Measurements from ENCODE around the gene NEDD8. TPM values are rescaled to one million over a fixed set of nuclear protein-coding genes. Genes with fewer than 3 reads are reported as not detected.
"Not testable (repeated sequence)": the region's sequence is repeated elsewhere in the genome, so short reads cannot be mapped to it uniquely, and the experiment has no call there.

NEDD8 gene
- total RNA-seq, 2 donors from 2014 or later, result 196 to 199 TPM

DNA sequence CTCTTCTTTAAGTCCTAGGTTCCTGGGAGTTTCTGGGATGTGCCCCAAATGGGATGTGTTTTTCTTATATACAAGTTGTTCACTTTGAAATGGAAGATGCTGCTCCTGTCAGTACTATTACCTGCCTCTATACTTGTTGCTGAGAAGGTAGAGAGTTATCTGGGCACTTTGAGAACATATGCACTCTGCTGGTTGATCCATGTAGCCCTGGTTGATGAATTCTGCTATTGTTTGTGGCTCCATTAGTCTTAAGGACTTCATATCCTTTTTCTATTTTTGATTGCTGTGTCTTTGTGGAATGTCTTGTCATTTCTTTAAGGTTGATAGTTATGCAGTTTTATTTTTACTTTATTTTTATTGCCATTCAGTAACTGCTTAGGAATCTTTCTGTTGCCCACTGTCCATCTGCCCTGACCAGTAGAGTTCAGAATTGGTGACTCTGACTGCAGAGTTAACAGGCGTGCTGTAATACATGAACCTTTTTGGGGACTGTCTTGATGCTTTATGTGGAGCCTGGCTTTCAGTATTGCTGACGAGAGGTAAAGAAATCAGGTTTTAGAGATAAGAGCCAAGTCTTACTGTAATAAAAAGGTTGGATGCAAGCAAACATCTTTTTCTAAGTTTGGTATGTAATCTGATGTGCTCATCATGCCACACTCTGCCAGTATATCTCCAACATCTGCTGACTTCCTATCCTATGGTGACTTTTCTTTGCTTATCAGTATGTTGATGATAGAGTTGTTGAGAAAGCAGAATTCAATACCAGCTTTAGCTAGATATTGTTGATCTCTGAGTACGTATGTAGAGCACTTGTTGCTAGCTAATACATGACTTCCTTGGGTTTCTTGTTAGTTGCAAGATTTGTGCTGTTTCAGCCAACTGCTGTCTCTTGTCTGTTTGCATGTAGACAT lies 2.2 kb upstream of the NEDD8 start:
- peaks cover 47 to 64% of the 10 kb centered on the region in 2 donors for H3K4me1 Mint-ChIP-seq (ENCODE audit: low read depth in 2 of 2)
- DNase-seq (ENCODE audit: low spot score), result no peak
- no peak for ATAC-seq
- peak overlapping the region; percentile 91 for H3K4me3 Mint-ChIP-seq
- H3K36me3 Mint-ChIP-seq, result peaks cover 36% of the 10 kb centered on the region
- no peaks in the 10 kb centered on the region for H3K9me3 Mint-ChIP-seq
- peak overlapping the region; percentile 68 to 95 for H3K27ac Mint-ChIP-seq
- H3K27me3 Mint-ChIP-seq, result no peaks in the 10 kb centered on the region

DNA sequence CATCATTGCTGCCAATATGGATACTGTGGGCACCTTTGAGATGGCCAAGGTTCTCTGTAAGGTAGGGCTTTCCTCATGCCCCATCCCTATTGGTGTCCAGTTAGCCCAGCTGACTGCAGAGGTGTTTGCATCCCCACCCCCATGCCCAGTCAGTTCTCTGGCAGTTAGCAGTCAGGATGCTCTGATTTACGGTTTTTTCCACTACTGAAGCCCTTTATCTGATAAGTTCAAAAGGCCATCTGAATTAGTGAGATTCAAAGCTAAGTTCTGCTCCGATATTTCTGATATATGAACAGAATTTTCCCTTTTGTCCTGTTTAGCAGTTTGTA lies 1.3 kb upstream of the NEDD8 start:
- ATAC-seq, result no peak
- peaks cover 44 to 56% of the 10 kb centered on the region in 2 donors for H3K4me1 Mint-ChIP-seq (ENCODE audit: low read depth in 2 of 2)
- no peaks in the 10 kb centered on the region for H3K27me3 Mint-ChIP-seq
- H3K9me3 Mint-ChIP-seq, result no peaks in the 10 kb centered on the region
- H3K4me3 Mint-ChIP-seq, result peak overlapping the region; percentile 91
- DNase-seq (ENCODE audit: low spot score), result no peak
- peaks cover 28% of the 10 kb centered on the region for H3K36me3 Mint-ChIP-seq
- H3K27ac Mint-ChIP-seq, result peak overlapping the region; percentile 68 to 95

DNA sequence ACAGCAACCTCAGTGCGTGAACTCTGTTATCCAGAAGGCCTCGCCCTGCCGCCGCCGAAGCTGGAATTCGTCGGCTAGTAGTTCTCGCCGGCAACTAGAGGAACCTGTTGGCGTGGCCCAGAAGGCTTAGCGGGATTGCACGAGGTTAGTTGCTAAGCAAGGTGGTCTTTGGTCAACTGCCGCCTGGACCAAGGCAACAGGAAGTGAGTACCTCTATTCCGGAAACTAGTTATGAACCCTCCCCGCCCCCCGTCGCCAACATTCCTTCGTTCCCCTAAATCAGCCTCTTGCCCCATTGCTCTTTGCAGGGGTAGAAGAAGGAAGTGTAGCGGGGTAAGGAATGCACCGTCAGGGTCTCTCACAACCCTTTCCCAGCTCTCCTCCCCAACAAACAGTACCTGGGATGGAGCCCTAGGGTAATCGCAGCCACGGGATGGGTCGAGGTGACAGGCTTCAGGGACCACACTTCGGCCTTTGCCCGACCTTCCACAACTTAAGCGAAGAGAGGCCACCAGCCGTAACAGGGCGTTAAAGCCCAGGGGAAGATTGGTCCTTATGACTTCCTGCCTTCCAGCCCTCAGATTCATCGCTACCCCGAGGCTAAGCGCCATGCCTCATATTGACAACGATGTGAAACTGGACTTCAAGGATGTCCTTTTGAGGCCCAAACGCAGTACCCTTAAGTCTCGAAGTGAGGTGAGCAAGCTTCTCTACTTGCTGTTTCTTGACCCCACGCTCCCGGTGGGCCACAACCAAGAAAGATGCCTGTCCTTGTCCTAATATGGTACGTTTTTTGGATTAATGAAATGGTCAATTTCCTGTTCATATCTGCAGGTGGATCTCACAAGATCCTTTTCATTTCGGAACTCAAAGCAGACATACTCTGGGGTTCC lies 724 bp upstream of the NEDD8 start, which contains the start of gene GMPR2:
Gene GMPR2 (plus strand): TSS at position 285 of the 893 bp plus-strand sequence. CDS start 325 bp downstream, at position 610.
- no peak for DNase-seq (ENCODE audit: low spot score)
- ATAC-seq, result peak; percentile 69 to 77
- Mint-ChIP-seq H3K36me3 (peaks cover 25% of the 10 kb centered on the region), H3K4me3 (peak within 1 kb of the TSS; percentile 91), H3K27me3 (no peaks in the 10 kb centered on the region), H3K4me1 (ENCODE audit: low read depth in 2 of 2) (peaks cover 39 to 53% of the 10 kb centered on the region in 2 donors), H3K27ac (peak within 1 kb of the TSS; percentile 68 to 95), H3K9me3 (no peaks in the 10 kb centered on the region)

DNA sequence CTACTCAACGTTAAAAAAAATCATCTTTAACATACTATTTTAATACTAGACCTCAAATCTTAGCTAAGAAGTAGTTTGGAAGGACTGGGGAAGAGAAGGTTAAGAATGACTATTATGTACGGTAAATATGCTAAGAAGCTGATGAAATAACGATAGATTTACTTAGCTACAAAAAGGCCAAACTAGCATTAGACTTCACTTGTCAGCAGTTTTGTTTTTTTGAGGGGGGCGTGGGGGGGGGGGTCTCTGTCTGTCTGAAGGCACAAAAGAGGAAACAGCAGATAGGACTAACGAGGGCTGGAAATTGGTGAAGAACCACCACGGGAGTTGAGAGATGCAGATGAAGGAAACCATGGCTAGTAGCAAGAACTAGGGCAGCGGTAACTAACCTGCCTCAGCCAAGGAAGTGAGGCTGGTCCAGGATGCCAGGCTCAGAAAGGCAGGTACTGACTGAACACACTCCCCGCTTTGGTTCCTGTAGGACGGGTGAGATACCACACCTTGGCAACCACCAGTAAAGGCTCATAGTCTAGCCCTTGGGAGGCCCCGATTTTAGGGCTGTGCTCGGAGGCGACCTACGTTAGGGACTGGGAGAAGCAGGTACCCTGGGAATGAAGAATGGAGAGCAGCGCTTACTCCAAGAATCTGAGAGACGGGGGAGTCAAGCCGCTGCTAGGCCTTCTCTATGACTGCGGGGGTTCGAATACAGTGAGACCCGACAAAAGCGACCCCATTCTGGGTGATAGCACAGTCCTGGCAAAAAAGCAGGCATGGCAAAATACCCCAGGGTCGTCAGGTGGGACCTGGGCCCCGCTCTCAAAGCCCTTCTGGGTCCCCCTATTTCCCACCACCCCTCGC lies 675 bp downstream of the NEDD8 start:
- peaks cover 20% of the 10 kb centered on the region for H3K36me3 Mint-ChIP-seq
- H3K27me3 Mint-ChIP-seq, result no peaks in the 10 kb centered on the region
- ATAC-seq (peak in 1 of 2 donors; percentile 37), DNase-seq (ENCODE audit: low spot score) (no peak)
- H3K9me3 Mint-ChIP-seq, result no peaks in the 10 kb centered on the region
- H3K4me3 Mint-ChIP-seq, result peak overlapping the region; percentile 91
- peak overlapping the region; percentile 68 to 95 for H3K27ac Mint-ChIP-seq
- peaks cover 34 to 49% of the 10 kb centered on the region in 2 donors for H3K4me1 Mint-ChIP-seq (ENCODE audit: low read depth in 2 of 2)

DNA sequence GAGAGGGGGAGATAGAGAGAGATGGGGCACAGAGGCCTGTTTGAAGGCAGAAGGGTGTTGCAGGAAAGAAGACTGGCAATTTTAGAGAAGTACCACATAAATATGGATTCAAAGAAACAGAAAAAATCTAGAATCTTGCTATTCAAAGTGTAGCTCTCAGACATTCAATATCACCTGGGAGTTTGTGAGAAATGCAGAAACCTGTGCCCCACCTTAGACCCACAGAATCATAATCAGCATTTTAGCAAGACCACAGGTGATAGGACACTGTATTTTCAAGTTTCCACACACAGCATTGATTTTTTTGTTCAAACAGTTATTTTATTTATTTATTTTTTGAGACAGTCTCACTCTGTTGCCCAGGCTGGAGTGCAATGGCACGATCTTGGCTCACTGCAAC lies 3.3 kb downstream of the NEDD8 start:
- ATAC-seq (no peak), DNase-seq (ENCODE audit: low spot score) (no peak)
- Mint-ChIP-seq H3K4me3 (no peak overlapping the region), H3K27ac (no peak overlapping the region), H3K9me3 (no peaks in the 10 kb centered on the region), H3K36me3 (peaks cover 12% of the 10 kb centered on the region), H3K4me1 (ENCODE audit: low read depth in 2 of 2) (peaks cover 18 to 29% of the 10 kb centered on the region in 2 donors), H3K27me3 (no peaks in the 10 kb centered on the region)

DNA sequence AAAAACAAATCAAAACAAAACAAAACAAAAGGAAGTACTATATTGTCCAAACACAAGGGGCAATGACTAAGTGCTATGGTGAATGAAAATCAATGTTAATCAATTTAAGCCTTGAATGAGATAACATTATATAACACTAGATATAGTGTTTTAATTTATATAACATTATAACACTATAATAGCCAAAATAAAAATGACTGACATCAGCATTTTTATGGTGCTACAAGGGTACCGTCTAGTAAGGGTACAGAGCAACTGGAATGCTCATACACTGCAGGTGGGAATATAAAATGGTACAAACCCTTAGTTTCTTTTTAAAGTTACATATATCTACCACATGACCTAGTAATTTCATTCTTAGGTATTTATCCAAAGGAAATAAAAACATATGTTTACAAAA lies 5.7 kb downstream of the NEDD8 start:
- ATAC-seq (no peak), DNase-seq (ENCODE audit: low spot score) (no peak)
- H3K9me3 Mint-ChIP-seq, result no peaks in the 10 kb centered on the region
- peaks cover 10 to 16% of the 10 kb centered on the region in 2 donors for H3K4me1 Mint-ChIP-seq (ENCODE audit: low read depth in 2 of 2)
- peaks cover 12% of the 10 kb centered on the region for H3K36me3 Mint-ChIP-seq
- no peak overlapping the region for H3K27ac Mint-ChIP-seq
- no peak overlapping the region for H3K4me3 Mint-ChIP-seq
- H3K27me3 Mint-ChIP-seq, result no peaks in the 10 kb centered on the region

DNA sequence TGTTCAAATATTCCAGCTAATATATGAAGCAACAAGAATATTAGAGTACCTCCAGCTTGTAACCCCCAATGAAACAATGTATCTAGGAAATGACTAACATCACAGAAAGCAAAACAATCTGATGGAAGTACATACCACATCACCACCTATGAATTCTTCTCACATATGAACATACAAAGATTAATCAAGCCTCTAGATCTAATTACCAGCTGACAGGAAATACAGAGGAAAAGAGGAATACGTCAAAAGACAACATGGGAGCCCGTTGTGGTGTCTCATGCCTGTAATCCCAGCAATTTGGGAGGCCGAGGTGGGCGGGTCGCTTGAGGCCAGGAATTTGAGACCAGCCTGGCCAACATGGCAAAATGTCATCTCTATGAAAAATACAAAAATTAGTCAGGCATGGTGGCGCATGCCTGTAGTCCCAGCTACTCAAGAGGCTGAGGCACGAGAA lies 7.5 kb downstream of the NEDD8 start:
- Mint-ChIP-seq H3K9me3 (no peaks in the 10 kb centered on the region), H3K27me3 (no peaks in the 10 kb centered on the region), H3K4me3 (no peak overlapping the region), H3K36me3 (peaks cover 12% of the 10 kb centered on the region), H3K4me1 (ENCODE audit: low read depth in 2 of 2) (peaks cover 9 to 10% of the 10 kb centered on the region in 2 donors), H3K27ac (no peak overlapping the region)
- ATAC-seq (no peak), DNase-seq (ENCODE audit: low spot score) (no peak)

DNA sequence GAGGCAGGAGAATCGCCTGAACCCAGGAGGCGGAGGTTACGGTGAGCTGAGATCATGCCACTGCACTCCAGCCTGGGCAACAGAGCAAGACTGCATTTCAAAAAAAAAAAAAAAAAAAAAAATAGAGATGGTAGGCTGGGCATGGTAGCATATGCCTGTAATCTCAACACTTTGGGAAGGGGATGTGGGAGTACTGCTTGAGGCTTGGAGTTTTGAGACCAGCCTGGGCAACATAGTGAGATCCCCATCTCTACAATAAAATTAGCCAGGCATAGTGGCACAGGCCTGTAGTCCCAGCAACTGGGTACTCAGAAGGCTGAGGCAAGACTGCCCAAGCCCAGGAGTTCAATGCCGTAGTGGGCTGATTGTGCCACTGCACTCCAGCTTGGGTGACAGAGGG lies 9.2 kb downstream of the NEDD8 start:
- H3K27me3 Mint-ChIP-seq; H3K27ac Mint-ChIP-seq; H3K4me1 Mint-ChIP-seq (ENCODE audit: low read depth in 2 of 2); H3K9me3 Mint-ChIP-seq; ATAC-seq; H3K4me3 Mint-ChIP-seq; DNase-seq (ENCODE audit: low spot score): not testable (repeated sequence)
- H3K36me3 Mint-ChIP-seq, result peaks cover 12% of the 10 kb centered on the region

DNA sequence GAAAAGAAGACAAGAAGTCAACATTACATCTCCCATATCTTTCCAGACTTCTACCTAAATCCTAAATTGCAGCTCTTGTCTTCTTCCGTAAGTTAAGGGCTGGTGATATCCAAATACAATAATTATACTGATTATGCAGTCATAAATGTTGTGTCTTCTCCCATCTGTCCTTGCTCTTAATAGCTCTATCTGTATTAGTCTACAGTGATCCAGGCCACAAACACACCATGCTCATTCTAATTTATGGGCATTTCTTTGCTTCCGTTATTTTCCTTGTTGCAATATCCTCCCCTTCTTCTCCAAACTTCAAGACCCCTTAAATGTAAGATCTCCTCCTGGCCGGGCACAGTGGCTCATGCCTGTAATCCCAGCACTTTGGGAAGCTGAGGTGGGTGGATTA lies 12.6 kb downstream of the NEDD8 start:
- peaks cover 16 to 20% of the 10 kb centered on the region in 2 donors for H3K4me1 Mint-ChIP-seq (ENCODE audit: low read depth in 2 of 2)
- no peaks in the 10 kb centered on the region for H3K27me3 Mint-ChIP-seq
- DNase-seq (ENCODE audit: low spot score), result no peak
- no peak for ATAC-seq
- no peak overlapping the region for H3K27ac Mint-ChIP-seq
- H3K36me3 Mint-ChIP-seq, result peaks cover 2% of the 10 kb centered on the region
- no peak overlapping the region for H3K4me3 Mint-ChIP-seq
- no peaks in the 10 kb centered on the region for H3K9me3 Mint-ChIP-seq

DNA sequence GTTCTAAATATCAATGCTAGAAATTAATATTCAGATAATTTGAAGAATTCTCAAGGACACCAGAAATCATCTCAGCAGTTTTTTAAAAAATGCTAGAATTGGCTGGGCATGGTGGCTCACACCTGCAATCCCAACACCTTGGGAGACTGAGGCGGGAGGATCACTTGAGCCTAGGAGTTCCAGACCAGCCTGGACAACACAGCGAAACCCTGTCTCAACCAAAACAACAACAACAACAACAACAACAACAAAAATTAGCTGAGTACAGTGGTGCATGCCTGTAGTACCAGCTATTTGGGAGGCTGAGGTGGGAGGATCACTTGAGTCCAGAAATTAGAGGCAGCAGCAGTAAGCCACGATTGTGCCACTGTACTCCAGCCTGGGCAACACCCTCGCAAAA lies 13.1 kb downstream of the NEDD8 start:
- DNase-seq (ENCODE audit: low spot score), result no peak
- Mint-ChIP-seq H3K27me3 (no peaks in the 10 kb centered on the region), H3K4me1 (ENCODE audit: low read depth in 2 of 2) (peaks cover 18 to 25% of the 10 kb centered on the region in 2 donors), H3K27ac (no peak overlapping the region), H3K4me3 (no peak overlapping the region), H3K36me3 (no peaks in the 10 kb centered on the region), H3K9me3 (no peaks in the 10 kb centered on the region)
- ATAC-seq, result no peak

DNA sequence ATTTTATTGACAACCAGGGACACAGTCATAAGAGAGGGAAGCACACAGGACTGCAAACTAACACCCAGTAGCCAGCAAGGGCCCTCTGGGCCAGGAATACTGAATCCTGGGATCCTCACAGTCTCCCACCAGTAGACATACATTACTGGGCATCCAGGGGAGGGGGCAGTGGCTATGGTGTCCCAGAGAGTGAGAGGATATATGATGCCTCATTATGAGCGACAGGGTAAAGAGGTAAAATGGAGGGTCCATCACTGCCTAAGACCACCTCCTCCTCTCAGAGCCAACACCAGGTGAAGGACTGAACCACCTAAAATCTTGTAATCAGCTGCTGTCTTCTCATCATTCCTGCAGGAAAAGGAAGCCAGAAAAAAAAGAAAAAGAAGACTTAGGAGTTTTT lies 15.3 kb downstream of the NEDD8 start:
- Mint-ChIP-seq H3K27ac (peak overlapping the region; percentile 97 to 99), H3K4me1 (ENCODE audit: low read depth in 2 of 2) (peaks cover 27 to 37% of the 10 kb centered on the region in 2 donors)
- H3K4me3 Mint-ChIP-seq; DNase-seq (ENCODE audit: low spot score); H3K27me3 Mint-ChIP-seq; H3K9me3 Mint-ChIP-seq; H3K36me3 Mint-ChIP-seq; ATAC-seq: not testable (repeated sequence)

DNA sequence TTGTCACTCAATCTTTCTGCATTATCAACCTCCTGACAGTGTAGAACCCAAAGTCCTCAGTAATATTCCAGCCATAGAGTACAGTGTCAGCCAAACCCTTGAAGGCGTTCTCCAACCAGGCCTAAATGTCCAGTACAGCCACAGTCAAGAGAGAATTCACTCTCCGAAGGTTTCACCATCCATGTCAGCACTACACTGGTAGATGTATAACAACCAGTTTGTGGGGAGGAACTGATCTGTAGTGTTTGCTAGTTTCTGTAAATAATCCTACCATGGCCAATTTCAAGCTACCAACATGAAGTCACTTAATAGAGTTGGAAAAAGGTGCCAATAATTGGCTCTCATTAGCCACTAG lies 15.8 kb downstream of the NEDD8 start:
- H3K4me3 Mint-ChIP-seq, result peak overlapping the region; percentile 94
- peak overlapping the region; percentile 97 to 99 for H3K27ac Mint-ChIP-seq
- H3K27me3 Mint-ChIP-seq, result no peaks in the 10 kb centered on the region
- DNase-seq (ENCODE audit: low spot score) (no peak), ATAC-seq (no peak)
- H3K36me3 Mint-ChIP-seq, result peaks cover 5% of the 10 kb centered on the region
- no peaks in the 10 kb centered on the region for H3K9me3 Mint-ChIP-seq
- H3K4me1 Mint-ChIP-seq (ENCODE audit: low read depth in 2 of 2), result peaks cover 31 to 42% of the 10 kb centered on the region in 2 donors
